ENCODE data around the gene TBC1D24.
"Not testable (repeated sequence)": the region's sequence is repeated elsewhere in the genome, so short reads cannot be mapped to it uniquely, and the experiment has no call there.

TBC1D24 gene

DNA sequence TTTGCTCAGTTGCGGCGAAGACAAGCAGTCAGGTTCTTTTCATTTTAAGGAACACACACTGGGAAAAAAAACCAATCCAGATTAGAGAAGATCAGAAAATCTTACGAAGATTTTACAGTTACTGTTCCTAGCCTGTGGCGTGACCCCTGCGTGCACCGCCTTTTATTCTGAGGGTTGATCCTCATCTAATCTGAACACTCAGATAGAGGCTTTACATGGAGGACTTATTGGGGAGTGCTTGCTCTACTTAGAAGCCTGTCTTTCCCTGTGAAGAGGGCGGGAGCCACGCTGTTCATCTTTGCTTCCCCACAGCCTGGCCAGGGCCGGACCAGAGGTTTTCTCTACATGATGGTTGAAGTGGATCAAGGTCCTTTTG is 1.4 kb downstream of the TBC1D24 start:
- CTCF ChIA-PET: interaction anchor here (1.6 to 1.8 kb wide), 2 partner anchors 22 to 24 kb away, joined by 4 to 10 read pairs; no protein-coding TSS in a partner anchor
- DNase-seq (ENCODE audit: low read depth, low spot score): no peak
- POLR2A ChIA-PET: no interaction called here
- H3K4me3 ChIP-seq (ENCODE audit: low read depth, low read length): peak overlapping the region; percentile 78
- TF ChIP-seq, protein P1, sequence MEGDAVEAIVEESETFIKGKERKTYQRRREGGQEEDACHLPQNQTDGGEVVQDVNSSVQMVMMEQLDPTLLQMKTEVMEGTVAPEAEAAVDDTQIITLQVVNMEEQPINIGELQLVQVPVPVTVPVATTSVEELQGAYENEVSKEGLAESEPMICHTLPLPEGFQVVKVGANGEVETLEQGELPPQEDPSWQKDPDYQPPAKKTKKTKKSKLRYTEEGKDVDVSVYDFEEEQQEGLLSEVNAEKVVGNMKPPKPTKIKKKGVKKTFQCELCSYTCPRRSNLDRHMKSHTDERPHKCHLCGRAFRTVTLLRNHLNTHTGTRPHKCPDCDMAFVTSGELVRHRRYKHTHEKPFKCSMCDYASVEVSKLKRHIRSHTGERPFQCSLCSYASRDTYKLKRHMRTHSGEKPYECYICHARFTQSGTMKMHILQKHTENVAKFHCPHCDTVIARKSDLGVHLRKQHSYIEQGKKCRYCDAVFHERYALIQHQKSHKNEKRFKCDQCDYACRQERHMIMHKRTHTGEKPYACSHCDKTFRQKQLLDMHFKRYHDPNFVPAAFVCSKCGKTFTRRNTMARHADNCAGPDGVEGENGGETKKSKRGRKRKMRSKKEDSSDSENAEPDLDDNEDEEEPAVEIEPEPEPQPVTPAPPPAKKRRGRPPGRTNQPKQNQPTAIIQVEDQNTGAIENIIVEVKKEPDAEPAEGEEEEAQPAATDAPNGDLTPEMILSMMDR (IDR thresholded peaks at IDR 0.05; ENCODE audit: insufficient read depth, low read length, missing control alignments): no peak

DNA sequence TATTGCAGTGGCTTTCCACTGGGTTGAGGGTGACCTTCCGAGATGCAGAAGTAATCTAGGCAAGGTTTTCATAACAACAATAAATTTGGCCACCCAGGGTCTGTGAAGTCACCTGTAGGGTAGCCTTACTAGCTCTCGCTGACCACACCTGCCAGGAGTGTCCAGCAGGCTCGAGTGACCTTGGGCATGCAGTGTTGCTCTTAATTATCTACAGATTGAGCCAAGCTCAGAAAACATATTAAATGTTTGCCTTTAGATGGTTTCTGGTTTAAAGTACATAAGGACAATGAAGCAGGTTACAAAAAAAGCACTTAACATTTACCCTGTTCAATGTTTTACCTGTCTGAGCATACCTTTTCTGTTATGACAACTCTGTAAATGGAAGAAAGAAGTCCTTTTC is 1.8 kb downstream of the TBC1D24 start:
- DNase-seq (ENCODE audit: low read depth, low spot score): no peak
- no peak overlapping the region for H3K4me3 ChIP-seq (ENCODE audit: low read depth, low read length)
- ChIA-PET CTCF (interaction anchor here (1.0 to 1.8 kb wide), 3 partner anchors 22 to 136 kb away, joined by 4 to 10 read pairs (median 4); partner anchors contain the start of gene ABCA3), POLR2A (no interaction called here)
- TF ChIP-seq, protein P1 (IDR thresholded peaks at IDR 0.05; ENCODE audit: insufficient read depth, low read length, missing control alignments): no peak

DNA sequence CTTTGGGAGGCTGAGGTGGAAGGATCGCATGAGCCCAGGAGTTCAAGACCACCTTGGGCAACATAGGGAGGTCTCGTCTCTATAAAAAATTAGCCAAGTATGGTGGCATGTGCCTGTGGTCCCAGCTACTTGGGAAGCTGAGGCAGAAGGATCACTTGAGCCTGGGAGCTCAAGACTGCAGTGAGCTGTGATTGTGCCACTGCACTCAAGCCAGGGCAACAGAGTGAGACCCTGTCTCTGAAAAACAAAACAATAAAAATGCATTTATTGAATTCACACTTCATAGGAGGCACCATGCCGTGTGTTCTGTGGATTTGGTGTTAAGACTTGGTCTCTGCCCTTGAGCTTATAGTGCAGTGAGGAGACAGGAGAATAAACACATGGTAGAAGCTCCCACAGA is 2.4 kb downstream of the TBC1D24 start:
- ChIA-PET CTCF (interaction anchor here (1.0 to 1.8 kb wide), 2 partner anchors 23 to 137 kb away, joined by 4 to 10 read pairs; partner anchors contain the start of gene ABCA3), POLR2A (no interaction called here)
- DNase-seq (ENCODE audit: low read depth, low spot score): no peak
- TF ChIP-seq, protein P1 (IDR thresholded peaks at IDR 0.05; ENCODE audit: insufficient read depth, low read length, missing control alignments): no peak
- H3K4me3 ChIP-seq (ENCODE audit: low read depth, low read length): no peak overlapping the region

DNA sequence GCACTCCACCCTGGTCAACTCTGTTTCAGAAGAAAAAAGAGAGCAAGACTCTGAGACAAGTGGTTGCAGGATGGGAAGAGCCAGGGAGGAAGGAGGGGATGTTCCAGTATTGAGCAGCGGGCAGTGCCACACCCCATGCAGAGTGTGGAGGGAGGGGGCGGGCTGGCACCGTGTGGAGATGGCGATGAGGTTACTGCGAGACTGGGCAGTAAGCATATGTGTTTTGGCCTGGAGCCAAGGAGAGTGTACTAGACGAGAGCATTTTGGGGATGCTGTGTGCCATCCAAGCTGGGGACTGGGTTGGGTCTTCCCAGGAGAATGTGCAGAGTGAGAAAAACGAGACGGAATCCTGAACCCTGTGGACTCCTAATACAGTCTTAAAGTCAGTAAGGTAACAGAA is 3.4 kb downstream of the TBC1D24 start:
- ChIA-PET POLR2A (no interaction called here), CTCF (interaction anchor here (1.0 kb wide), 1 partner anchor 22 kb away, joined by 3 read pairs; no protein-coding TSS in a partner anchor)
- H3K4me3 ChIP-seq (ENCODE audit: low read depth, low read length): no peak overlapping the region
- no peak for DNase-seq (ENCODE audit: low read depth, low spot score)
- TF ChIP-seq, protein P1 (IDR thresholded peaks at IDR 0.05; ENCODE audit: insufficient read depth, low read length, missing control alignments): no peak

DNA sequence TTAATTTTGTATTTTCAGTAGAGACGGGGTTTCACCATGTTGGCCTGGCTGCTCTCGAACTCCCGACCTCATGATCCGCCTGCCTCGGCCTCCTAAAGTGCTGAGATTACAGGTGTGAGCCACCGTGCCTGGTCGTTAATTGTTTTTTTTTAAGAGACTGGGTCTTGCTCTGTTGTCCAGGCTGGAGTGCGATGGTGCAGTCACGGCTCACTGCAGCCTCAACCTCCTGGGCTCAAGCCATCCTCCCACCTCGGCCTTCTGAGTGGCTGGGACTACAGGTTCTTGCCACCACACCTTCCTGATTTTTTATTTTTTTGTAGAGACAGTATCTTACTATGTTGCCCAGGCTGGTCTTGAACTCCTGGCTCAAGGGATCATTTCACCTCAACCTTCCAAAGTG is 5.1 kb downstream of the TBC1D24 start:
- POLR2A ChIA-PET; CTCF ChIA-PET; H3K4me3 ChIP-seq (ENCODE audit: low read depth, low read length): not testable (repeated sequence)

DNA sequence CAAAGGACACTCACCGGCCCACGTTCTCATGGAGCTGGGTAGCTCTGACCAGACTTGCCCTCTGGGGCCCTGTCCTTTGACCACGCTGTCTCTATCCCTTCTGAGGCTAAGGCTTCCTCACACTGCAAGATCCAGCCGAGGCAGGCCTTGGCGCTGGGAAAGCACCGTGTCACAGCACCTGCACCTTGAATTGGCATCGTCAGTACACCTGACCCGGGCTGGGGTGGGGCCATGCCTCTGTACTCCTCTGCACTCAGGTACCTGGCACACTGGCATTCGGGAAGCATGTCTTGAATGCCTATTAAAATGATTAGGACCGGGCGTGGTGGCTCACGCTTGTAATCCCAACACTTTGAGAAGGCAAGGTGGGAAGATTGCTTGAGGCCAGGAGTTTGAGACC is 6.0 kb downstream of the TBC1D24 start:
- POLR2A ChIA-PET: no interaction called here
- DNase-seq (ENCODE audit: low read depth, low spot score): no peak
- TF ChIP-seq, protein P1 (IDR thresholded peaks at IDR 0.05; ENCODE audit: insufficient read depth, low read length, missing control alignments): no peak
- CTCF ChIA-PET: interaction anchor here (1.6 kb wide), 1 partner anchor 8 kb away, joined by 4 read pairs; no protein-coding TSS in a partner anchor
- H3K4me3 ChIP-seq (ENCODE audit: low read depth, low read length): no peak overlapping the region

More for the DNA sequence above, 5.1 kb downstream of the TBC1D24 start:
- not testable (repeated sequence) for DNase-seq (ENCODE audit: low read depth, low spot score)

DNA sequence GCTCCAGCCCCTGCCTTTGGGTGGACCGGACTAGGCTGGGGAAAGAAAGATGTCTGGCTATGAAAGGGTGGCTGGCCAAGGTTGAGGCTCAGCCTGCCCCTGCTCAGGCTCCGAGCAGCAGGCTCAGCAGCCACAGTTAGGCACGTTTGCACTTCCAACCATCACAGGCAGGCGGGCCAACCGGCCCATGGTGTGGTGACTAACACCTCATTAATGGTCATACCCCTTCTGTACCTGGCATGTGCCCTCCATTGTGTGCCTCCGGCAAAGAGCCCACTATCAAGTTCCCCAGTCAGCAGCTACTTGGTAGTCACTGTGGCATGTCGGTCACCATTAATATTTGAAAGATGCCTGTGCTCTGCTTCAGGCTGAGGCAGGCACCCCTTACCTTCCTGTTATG is 6.7 kb downstream of the TBC1D24 start:
- CTCF ChIA-PET: interaction anchor here (1.4 to 1.6 kb wide), 2 partner anchors 9 to 22 kb away, joined by 3 to 4 read pairs; partner anchors contain the start of gene TEDC2
- H3K4me3 ChIP-seq (ENCODE audit: low read depth, low read length): no peak overlapping the region
- TF ChIP-seq, protein P1 (IDR thresholded peaks at IDR 0.05; ENCODE audit: insufficient read depth, low read length, missing control alignments): no peak
- no peak for DNase-seq (ENCODE audit: low read depth, low spot score)
- POLR2A ChIA-PET: interaction anchor here (1.6 kb wide), 1 partner anchor 22 kb away, joined by 4 read pairs; the partner anchor contains the start of gene TEDC2

All from AG04449 (cell line).